GM12878 (cell line): ENCODE results near the gene SNED1. TPM values are rescaled to one million over a fixed set of nuclear protein-coding genes. Genes with fewer than 3 reads are reported as not detected.

Experiments
- ATAC-seq: fragments of 200-7000 bp; cut with Tn5 transposase; 3 replicates; pipeline ENCODE4 v1.9.1; 2020; ENCODE audit warnings: mild to moderate bottlenecking, moderate library complexity
- BruUV-seq: library from RNA; stranded (reverse); fragments of 400-500 nt; replicated peaks from 2 replicates; lab custom pipeline; 2021; lab: Mats Ljungman, UMichigan
- CTCF ChIA-PET: fragments of 300-600 bp; sonication (Branson Sonifier 250); formaldehyde crosslinking; extraction: SDS; loops from one replicate; lab custom pipeline; 2021; ENCODE audit warnings: inconsistent platforms; lab: Yijun Ruan, JAX
- POLR2A ChIA-PET: fragments of 350-600 bp; formaldehyde crosslinking; extraction: SDS; loops from one replicate; lab custom pipeline; 2021; ENCODE audit warnings: inconsistent platforms; lab: Charles Lee
- RAD21 ChIA-PET: fragments of 300-600 bp; sonication (Branson Sonifier 250); formaldehyde crosslinking; loops from one replicate; lab custom pipeline; 2023; ENCODE audit warnings: antibody characterized with exemption; ENCODE audit not compliant: unreplicated experiment; lab: Charles Lee
- SMC1A ChIA-PET: fragments of 300-600 bp; sonication (Branson Sonifier 250); formaldehyde crosslinking; loops from one replicate; lab custom pipeline; 2023; ENCODE audit not compliant: unreplicated experiment, uncharacterized antibody; lab: Charles Lee
- DNase-seq: peaks from one replicate; pipeline ENCODE4 v3.0.0-alpha.2; 2011; ENCODE audit warnings: low read depth, low spot score
- FAIRE-seq: peaks from 3 replicates; lab custom pipeline; 2011; peaks lifted over from hg19 to GRCh38; lab: Jason Lieb, UNC
- H2AFZ ChIP-seq: 2 replicates; pipeline ENCODE4 v1.6.0; 2011; ENCODE audit warnings: low read depth, low read length, control low read depth; ENCODE audit not compliant: control insufficient read depth
- H3K27ac ChIP-seq: 2 replicates; pipeline ENCODE4 v1.5.1; 2011; ENCODE audit warnings: control low read depth; ENCODE audit not compliant: control insufficient read depth, insufficient read depth
- H3K27me3 ChIP-seq, 2 experiments: replicated peaks in 1 of 2; 2 replicates each; pipeline versions ENCODE4 v1.6.0 to v1.6.1; 2011; ENCODE audit warnings: low read length in 1 of 2; ENCODE audit not compliant: control insufficient read depth in 2 of 2, insufficient read depth in 2 of 2
- H3K36me3 ChIP-seq, 2 experiments: 2 replicates each; pipeline ENCODE4 v1.5.1; 2011; ENCODE audit warnings: low read length in 1 of 2; ENCODE audit not compliant: control insufficient read depth in 2 of 2, insufficient read depth in 2 of 2
- H3K4me1 ChIP-seq: 2 replicates; pipeline ENCODE4 v1.6.1; 2011; ENCODE audit warnings: mild to moderate bottlenecking, low read length, moderate library complexity, mixed read lengths; ENCODE audit not compliant: control insufficient read depth, insufficient read depth
- H3K4me2 ChIP-seq: 2 replicates; pipeline ENCODE4 v1.6.0; 2011; ENCODE audit warnings: control low read depth; ENCODE audit not compliant: control insufficient read depth, insufficient read depth
- H3K4me3 ChIP-seq: fragments of 200-600 bp; sonication (generic); 2 replicates; pipeline ENCODE4 v1.5.1; 2016
- H3K79me2 ChIP-seq: 2 replicates; pipeline ENCODE4 v1.6.0; 2011; ENCODE audit warnings: low read length; ENCODE audit not compliant: control insufficient read depth, insufficient read depth
- H3K9ac ChIP-seq: 2 replicates; pipeline ENCODE4 v1.8.0; 2011; ENCODE audit warnings: low read length, control low read depth, mixed read lengths; ENCODE audit not compliant: control insufficient read depth, insufficient read depth
- H3K9me3 ChIP-seq: replicated peaks from 3 replicates; pipeline ENCODE4 v1.5.1; 2011; ENCODE audit warnings: mild to moderate bottlenecking, low read length; ENCODE audit not compliant: control insufficient read depth, insufficient read depth
- H4K20me1 ChIP-seq: 2 replicates; pipeline ENCODE4 v1.6.0; 2011; ENCODE audit not compliant: control insufficient read depth, insufficient read depth
- BACH1 ChIP-seq: fragments of 450-650 bp; IDR thresholded peaks from 2 replicates; pipeline ENCODE4 v1.6.1; 2017; ENCODE audit warnings: mild to moderate bottlenecking, borderline replicate concordance
- CEBPB ChIP-seq, 2 experiments: fragments of 150-350 bp in 1 of 2; IDR thresholded peaks; 2 replicates each; pipeline ENCODE4 v1.6.1; 2012 to 2014; ENCODE audit warnings: low read depth in 2 of 2, low read length in 2 of 2, borderline replicate concordance in 1 of 2, inconsistent platforms in 1 of 2
- CREM ChIP-seq: IDR thresholded peaks from 2 replicates; pipeline ENCODE4 v1.6.1; 2014; ENCODE audit warnings: antibody characterized with exemption, low read depth
- KLF5 ChIP-seq: fragments of 450-650 bp; IDR thresholded peaks from 2 replicates; pipeline ENCODE4 v1.6.1; 2014; ENCODE audit warnings: mild to moderate bottlenecking; ENCODE audit not compliant: partially characterized antibody
- MAX ChIP-seq: IDR thresholded peaks from 2 replicates; pipeline ENCODE4 v1.6.1; 2012; ENCODE audit warnings: low read depth, low read length, improper control_type of control experiment
- NRF1 ChIP-seq: conservative IDR thresholded peaks from 2 replicates; pipeline ENCODE4 v1.6.1; 2011; ENCODE audit warnings: mild to moderate bottlenecking, low read depth, low read length, improper control_type of control experiment
- PRDM15 ChIP-seq: fragments of 450-650 bp; formaldehyde crosslinking; IDR thresholded peaks from 2 replicates; pipeline ENCODE4 v1.4.0; 2020; ENCODE audit warnings: mild to moderate bottlenecking, moderate library complexity
- SUPT20H ChIP-seq: IDR thresholded peaks from 2 replicates; pipeline ENCODE4 v1.6.1; 2011; ENCODE audit warnings: low read depth, mild to moderate bottlenecking, low read length, moderate library complexity, borderline replicate concordance; ENCODE audit not compliant: control insufficient read depth
- SUZ12 ChIP-seq: fragments of 200-600 bp; sonication (generic); IDR thresholded peaks from one replicate; pipeline ENCODE4 v1.6.1; 2018; ENCODE audit warnings: antibody characterized with exemption, mild to moderate bottlenecking; ENCODE audit not compliant: unreplicated experiment
- TAF1 ChIP-seq: IDR thresholded peaks from 2 replicates; pipeline ENCODE4 v1.6.1; 2011; ENCODE audit warnings: mild to moderate bottlenecking, low read depth, low read length, borderline replicate concordance
- WGBS: methylation state at CpG from one replicate; pipeline ENCODE4 v1.1.6; 2016; ENCODE audit warnings: low lambda C conversion rate; ENCODE audit not compliant: insufficient replicate concordance, insufficient coverage; ENCODE audit errors: missing lambda C conversion rate; 5-methylcytosine and 5-hydroxymethylcytosine counted together
- in situ Hi-C: fragments of 300-500 bp; cut with MboI; formaldehyde crosslinking; loops from 9 replicates; pipeline ENCODE4 v1.14.3; 2018; ENCODE audit warnings: mixed read lengths
- intact Hi-C: fragments of 100-400 bp; cut with micrococcal nuclease; formaldehyde crosslinking; loops from one replicate; pipeline ENCODE4 v1.14.2; 2022; ENCODE audit not compliant: unreplicated experiment
- polyA plus RNA-seq, 11 experiments: library from polyadenylated mRNA; depleted of rRNA in 4 of 11; unstranded in 6 of 11; stranded (reverse) in 5 of 11; fragments of >200 nt; fragmentation: Nextera tagmentation in 4 of 11; fragmentation: Illumina TruSeq in 1 of 11; extraction: Ambion mirVana in 4 of 11; extraction: Trizol in 1 of 11; gene quantifications; 1 replicate in 1 of 11; 2 replicates in 10 of 11; pipeline versions ENCODE4 v1.2.1 to v1.2.3, GENCODE V29; 2011 to 2016; ENCODE audit warnings: inconsistent platforms in 2 of 11, missing spikeins in 2 of 11, low read depth in 1 of 11
- total RNA-seq, 4 experiments: library from RNA; depleted of rRNA in 3 of 4; stranded (reverse); fragments of >200 nt in 3 of 4; fragmentation: Illumina TruSeq in 1 of 4; extraction: Trizol in 1 of 4; gene quantifications; 2 replicates each; pipeline versions ENCODE4 v1.2.1 to v1.2.3, GENCODE V29; 2013 to 2021

SNED1 gene
- total and polyA plus RNA-seq, 10 of the 15 experiments (the other 5 are each of a cell fraction or from before 2014, with no cell fraction given), result 0.05 to 8.4 (median 3.0) TPM

DNA sequence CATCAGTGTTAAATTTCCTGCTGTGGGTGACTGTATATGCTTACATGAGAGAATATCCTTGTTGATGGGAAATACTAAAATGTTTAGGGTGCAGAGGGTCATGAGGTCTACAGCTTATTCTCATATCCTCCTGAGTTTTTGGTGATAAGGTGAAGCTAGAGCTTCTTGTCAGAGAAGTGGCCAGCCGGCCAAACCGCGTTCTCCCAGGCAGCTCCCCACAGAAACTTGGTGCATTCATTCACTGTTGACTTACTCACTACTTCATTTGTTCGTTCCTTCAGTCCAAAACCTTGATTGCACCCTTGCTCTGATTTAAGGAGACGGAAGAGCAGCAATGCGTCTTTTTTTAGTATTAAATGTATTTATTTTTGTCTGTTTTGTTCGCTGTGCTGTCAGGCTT is 8.7 kb downstream of the SNED1 start:
- DNase-seq, result no peak
- WGBS, result 65% methylated on average over 7 of the region's 7 CpGs
- no peak for FAIRE-seq
- H3K9me3 ChIP-seq, result peaks cover 5% of the 10 kb centered on the region
- H3K79me2 ChIP-seq, result no peaks in the 10 kb centered on the region
- in situ Hi-C loops, result no loop called here
- TF ChIP-seq MAX (no peak), CEBPB (IDR thresholded peaks at IDR 0.05; ENCODE audit: borderline replicate concordance in 1 of 2, low read depth in 2 of 2, low read length in 2 of 2) (no peak), NRF1 (no peak)
- TF ChIP-seq, all 136 proteins: peak for 0
- ChIA-PET POLR2A (no interaction called here), SMC1A (no interaction called here), CTCF (no interaction called here), RAD21 (no interaction called here)
- H3K4me2 ChIP-seq, result no peak overlapping the region
- no peak overlapping the region for H3K27ac ChIP-seq
- H3K27me3 ChIP-seq, result peaks cover 0 to 2% of the 10 kb centered on the region in 2 experiments; a peak in 3 of 4 replicates
- H3K4me1 ChIP-seq, result no peaks in the 10 kb centered on the region
- no peak overlapping the region for H3K4me3 ChIP-seq
- no peaks in the 10 kb centered on the region for H3K36me3 ChIP-seq
- no TSS peak for BruUV-seq
- intact Hi-C loops, result no loop called here
- no peak for ATAC-seq
- H4K20me1 ChIP-seq, result no peaks in the 10 kb centered on the region
- no peak overlapping the region for H3K9ac ChIP-seq
- no peak overlapping the region for H2AFZ ChIP-seq

DNA sequence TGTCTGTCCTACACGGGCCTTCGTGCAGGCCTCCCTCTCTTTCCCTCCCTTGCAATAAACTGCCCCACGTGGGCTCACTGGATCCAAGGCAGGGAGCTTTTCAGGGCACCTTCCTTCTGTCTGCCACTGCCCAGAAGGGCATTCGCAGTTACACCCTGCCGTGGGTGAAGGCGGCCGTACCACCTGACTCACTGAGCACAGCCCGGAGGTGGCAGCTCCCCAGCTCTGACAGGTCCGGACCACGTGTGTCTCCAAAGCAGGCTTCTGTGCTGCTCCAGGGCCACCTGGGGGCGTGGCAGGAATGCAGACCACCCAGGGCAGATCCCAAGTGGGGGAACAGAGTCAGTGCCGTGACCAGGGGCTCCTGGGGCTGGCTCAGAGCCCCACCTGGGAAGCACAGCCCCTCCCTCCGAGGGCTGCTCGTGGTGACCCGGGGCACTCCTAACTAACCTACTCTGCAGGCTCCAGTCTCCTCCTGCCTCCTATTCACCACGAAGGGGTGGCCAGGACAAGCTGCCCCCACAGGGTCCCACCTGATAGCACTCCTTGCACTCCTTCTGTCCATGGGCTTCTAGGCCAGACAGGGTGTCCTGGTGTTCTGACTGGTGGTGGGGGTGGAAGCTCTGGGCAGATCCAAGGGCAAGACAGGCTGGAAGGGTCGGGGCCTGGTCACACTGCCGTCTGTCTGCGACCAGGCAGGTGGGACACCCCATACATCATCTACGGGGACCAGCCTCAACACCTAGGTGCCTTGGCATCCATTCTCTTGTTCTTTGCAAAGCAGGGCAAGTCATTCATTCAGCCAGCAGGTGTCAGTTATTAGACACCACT is 9.7 kb downstream of the SNED1 start:
- no peak overlapping the region for H3K9ac ChIP-seq
- in situ Hi-C loops, result no loop called here
- CTCF ChIA-PET, result no interaction called here
- TF ChIP-seq SUZ12 (no peak), TAF1 (no peak), BACH1 (no peak), KLF5 (no peak), CREM (no peak), PRDM15 (CRISPR knock-in tag) (no peak), SUPT20H (no peak)

More for the DNA sequence above, 9.7 kb downstream of the SNED1 start:
- H3K4me2 ChIP-seq, result no peak overlapping the region
- no peaks in the 10 kb centered on the region for H4K20me1 ChIP-seq
- intact Hi-C loops, result no loop called here
- 50% methylated on average over 20 of the region's 20 CpGs for WGBS
- no peaks in the 10 kb centered on the region for H3K36me3 ChIP-seq
- no peak for DNase-seq
- no peak overlapping the region for H3K4me3 ChIP-seq
- ChIA-PET POLR2A (no interaction called here), RAD21 (no interaction called here), SMC1A (no interaction called here)
- peaks cover 0 to 2% of the 10 kb centered on the region in 2 experiments; a peak in 3 of 4 replicates for H3K27me3 ChIP-seq
- peaks cover 5% of the 10 kb centered on the region for H3K9me3 ChIP-seq
- no peak overlapping the region for H2AFZ ChIP-seq
- H3K27ac ChIP-seq, result no peak overlapping the region
- no peaks in the 10 kb centered on the region for H3K79me2 ChIP-seq
- FAIRE-seq, result no peak
- no peaks in the 10 kb centered on the region for H3K4me1 ChIP-seq
- no peak for ATAC-seq
- BruUV-seq, result no TSS peak
